Stomach (tissue), 9 donors: ENCODE measurements around the gene HEBP2. TPM values are rescaled to one million over a fixed set of nuclear protein-coding genes. Genes with fewer than 3 reads are reported as not detected.

ENCODE experiments used
- DNase-seq, 2 donors: peaks; one replicate each; pipeline versions ENCODE4 v3.0.0 to v3.0.0-alpha.2; 2013 to 2019
- H3K27ac ChIP-seq, 5 donors: fragments of 200-600 bp in 4 of 5; sonication (generic) in 4 of 5; one replicate each; pipeline ENCODE4 v1.5.1; 2013 to 2019; ENCODE audit warnings: mild to moderate bottlenecking in 1 of 5, moderate library complexity in 1 of 5
- H3K27me3 ChIP-seq, 3 donors: fragments of 200-600 bp; sonication (generic); one replicate each; pipeline ENCODE4 v1.5.1; 2017 to 2019; ENCODE audit warnings: mixed run types in 1 of 3
- H3K36me3 ChIP-seq, 4 donors: fragments of 200-600 bp; sonication (generic); 1 replicate in 3 of 4; 2 replicates in 1 of 4; pipeline ENCODE4 v1.5.1; 2016 to 2019
- H3K4me1 ChIP-seq, 4 donors: fragments of 200-600 bp; sonication (generic); one replicate each; pipeline ENCODE4 v1.5.1; 2016 to 2019
- H3K4me3 ChIP-seq, 4 donors: fragments of 200-600 bp; sonication (generic) in 3 of 4; one replicate each; pipeline ENCODE4 v1.5.1; 2016 to 2019; ENCODE audit warnings: mild to moderate bottlenecking in 1 of 4
- H3K9me3 ChIP-seq, 4 donors: fragments of 200-600 bp; sonication (generic); one replicate each; pipeline ENCODE4 v1.5.1; 2016 to 2019
- EP300 ChIP-seq: sonication (generic); formaldehyde crosslinking; IDR thresholded peaks from one replicate; pipeline ENCODE4 v1.6.1; 2017; ENCODE audit warnings: antibody characterized with exemption
- POLR2A ChIP-seq, 4 donors: fragments of 450-650 bp; IDR thresholded peaks; one replicate each; pipeline ENCODE4 v1.6.1; 2016; ENCODE audit warnings: antibody characterized with exemption in 4 of 4, control low read depth in 2 of 4, mild to moderate bottlenecking in 1 of 4, moderate library complexity in 1 of 4
- POLR2AphosphoS5 ChIP-seq, 3 donors: sonication (generic); formaldehyde crosslinking; IDR thresholded peaks; one replicate each; pipeline ENCODE4 v1.6.1; 2016; ENCODE audit warnings: antibody characterized with exemption in 3 of 3
- WGBS, 5 donors: extraction: QIAGEN DNeasy Blood & Tissue Kit in 3 of 5; methylation state at CpG; one replicate each; pipeline versions ENCODE4 v1.1.5 to v1.1.7; 2013 to 2018; 5-methylcytosine and 5-hydroxymethylcytosine counted together
- intact Hi-C: fragments of 100-400 bp; cut with DNase I; formaldehyde crosslinking; loops from one replicate; pipeline ENCODE4 v1.15.1; 2023; ENCODE audit warnings: low total_unique reads
- polyA plus RNA-seq, 3 donors: library from polyadenylated mRNA; stranded (reverse); fragments of 200-250 nt; gene quantifications; one replicate each; pipeline ENCODE4 v1.2.3, GENCODE V29; 2013
- total RNA-seq, 5 donors: library from RNA; depleted of rRNA; stranded (reverse); fragments of >200 nt; gene quantifications; one replicate each; pipeline versions ENCODE4 v1.1.0 to v1.2.3, GENCODE V29; 2014 to 2016
- TF ChIP-seq, protein P1 (sequence below), 7 experiments: fragments of 450-650 bp in 4 of 7; fragments of 200-600 bp in 3 of 7; sonication (generic) in 3 of 7; IDR thresholded peaks; one replicate each; pipeline ENCODE4 v1.5.1; 2016 to 2019; ENCODE audit warnings: antibody characterized with exemption in 7 of 7, control low read depth in 2 of 7, mild to moderate bottlenecking in 1 of 7
- donor health status: healthy with polysubstance abuse.
- donor health status: Bipolar disorder and iron deficiency.
- donor health status: healthy.

The HEBP2 gene
- total and polyA plus RNA-seq, 8 donors: 9.9 to 351 (median 48.4) TPM

DNA sequence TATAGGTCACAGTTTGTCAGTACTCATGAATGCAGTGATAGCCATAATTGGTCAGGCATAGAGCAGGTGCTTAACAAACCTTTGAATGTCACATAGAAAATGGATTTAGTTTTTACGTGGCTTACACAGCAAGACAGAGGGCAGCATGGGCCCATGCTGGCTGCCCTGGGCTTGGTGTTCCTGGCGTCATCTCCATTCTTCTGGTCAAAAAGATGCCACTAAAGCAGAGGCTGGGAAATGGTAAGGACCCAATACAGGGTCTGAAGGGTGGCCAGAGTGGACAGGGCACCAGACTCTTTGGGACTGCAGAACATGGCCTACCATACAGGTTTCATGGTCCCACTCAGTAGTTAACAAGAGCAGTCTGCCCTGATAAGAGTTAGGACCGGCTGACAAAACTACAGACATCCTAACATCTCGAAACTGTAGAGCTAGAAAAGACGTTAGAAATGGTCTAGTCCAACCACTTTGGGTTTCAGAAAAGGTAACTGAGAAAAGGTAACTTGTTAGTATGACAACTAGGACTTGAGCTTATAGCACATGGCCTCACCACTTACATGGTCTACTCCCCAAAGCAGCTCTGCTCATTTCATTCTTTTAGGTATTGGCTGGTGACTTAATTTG, 22.6 kb downstream of the HEBP2 start:
- intact Hi-C loops: loop anchor here (10.0 kb wide), 1 partner anchor 338 kb away; no protein-coding TSS in a partner anchor
- Histone ChIP-seq H3K4me3 (no peak overlapping the region), H3K27ac (peak overlapping the region in 3 of 5 donors; percentile 38 to 75 (median 48)), H3K4me1 (peaks cover 0 to 42% (median 14%) of the 10 kb centered on the region in 4 donors), H3K9me3 (no peaks in the 10 kb centered on the region), H3K27me3 (no peaks in the 10 kb centered on the region), H3K36me3 (peaks cover 0 to 18% (median 9%) of the 10 kb centered on the region in 4 donors)
- TF ChIP-seq, protein P1, sequence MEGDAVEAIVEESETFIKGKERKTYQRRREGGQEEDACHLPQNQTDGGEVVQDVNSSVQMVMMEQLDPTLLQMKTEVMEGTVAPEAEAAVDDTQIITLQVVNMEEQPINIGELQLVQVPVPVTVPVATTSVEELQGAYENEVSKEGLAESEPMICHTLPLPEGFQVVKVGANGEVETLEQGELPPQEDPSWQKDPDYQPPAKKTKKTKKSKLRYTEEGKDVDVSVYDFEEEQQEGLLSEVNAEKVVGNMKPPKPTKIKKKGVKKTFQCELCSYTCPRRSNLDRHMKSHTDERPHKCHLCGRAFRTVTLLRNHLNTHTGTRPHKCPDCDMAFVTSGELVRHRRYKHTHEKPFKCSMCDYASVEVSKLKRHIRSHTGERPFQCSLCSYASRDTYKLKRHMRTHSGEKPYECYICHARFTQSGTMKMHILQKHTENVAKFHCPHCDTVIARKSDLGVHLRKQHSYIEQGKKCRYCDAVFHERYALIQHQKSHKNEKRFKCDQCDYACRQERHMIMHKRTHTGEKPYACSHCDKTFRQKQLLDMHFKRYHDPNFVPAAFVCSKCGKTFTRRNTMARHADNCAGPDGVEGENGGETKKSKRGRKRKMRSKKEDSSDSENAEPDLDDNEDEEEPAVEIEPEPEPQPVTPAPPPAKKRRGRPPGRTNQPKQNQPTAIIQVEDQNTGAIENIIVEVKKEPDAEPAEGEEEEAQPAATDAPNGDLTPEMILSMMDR (IDR thresholded peaks at IDR 0.05): peak in 1 of 7 experiments; percentile 30
- TF ChIP-seq POLR2AphosphoS5 (IDR thresholded peaks at IDR 0.05) (no peak), EP300 (no peak), POLR2A (IDR thresholded peaks at IDR 0.05) (no peak)
- 58 to 69% (median 66%) methylated on average over 5 of the region's 5 CpGs for WGBS, 5 donors
- peak in 1 of 2 donors; percentile 50 for DNase-seq

GRCh38 chr6:138427701-138428100, 23.7 kb downstream of the HEBP2 start:
- intact Hi-C loops: loop anchor here (10.0 kb wide), 1 partner anchor 337 kb away; no protein-coding TSS in a partner anchor
- H3K4me1 ChIP-seq: peaks cover 0 to 35% (median 11%) of the 10 kb centered on the region in 4 donors
- 80 to 90% (median 88%) methylated on average over 8 of the region's 8 CpGs for WGBS, 5 donors

DNA sequence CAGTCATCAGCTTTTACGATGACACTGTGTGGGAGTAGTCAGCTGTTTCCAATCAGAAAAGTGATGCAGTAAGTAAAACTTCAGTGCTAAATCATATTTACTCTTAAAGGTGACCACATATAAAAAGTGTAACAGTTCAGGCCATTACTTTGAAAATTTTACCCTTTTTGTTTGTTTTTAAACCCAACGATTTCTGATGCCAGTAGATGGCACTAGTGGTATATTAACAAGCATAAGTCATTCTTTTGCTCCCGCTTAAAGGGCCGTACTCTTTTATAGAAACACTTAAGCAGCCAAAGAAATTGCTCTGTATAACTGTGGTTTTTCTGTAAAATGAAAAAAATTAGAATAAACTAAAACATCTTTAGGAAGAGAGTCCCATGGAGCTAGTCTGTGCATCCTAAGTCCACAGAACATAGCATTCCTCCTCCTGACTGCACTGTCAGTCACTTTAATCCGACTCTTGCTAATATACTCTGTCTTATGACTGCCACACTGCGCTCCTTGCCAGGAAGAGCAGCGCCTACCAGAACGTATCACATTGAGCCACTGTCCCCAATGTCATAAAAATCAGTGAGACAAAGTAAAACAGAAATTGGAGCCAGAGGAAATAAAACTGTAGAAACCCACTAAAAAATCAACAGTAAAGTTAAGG, 25.0 kb downstream of the HEBP2 start:
- Histone ChIP-seq H3K27me3 (no peaks in the 10 kb centered on the region), H3K9me3 (no peaks in the 10 kb centered on the region), H3K27ac (peak overlapping the region in 1 of 5 donors; percentile 9), H3K4me1 (peaks cover 0 to 27% (median 7%) of the 10 kb centered on the region in 4 donors), H3K36me3 (peaks cover 7 to 32% (median 26%) of the 10 kb centered on the region in 4 donors), H3K4me3 (no peak overlapping the region)
- 25 to 35% (median 33%) methylated on average over 8 of the region's 8 CpGs for WGBS, 5 donors
- intact Hi-C loops: loop anchor here (10.0 kb wide), 1 partner anchor 336 kb away; no protein-coding TSS in a partner anchor
- peak in 1 of 2 donors; percentile 81 for DNase-seq
- TF ChIP-seq, protein P1 (IDR thresholded peaks at IDR 0.05): peak in 5 of 7 experiments; percentile 32 to 60 (median 53)
- TF ChIP-seq POLR2A (IDR thresholded peaks at IDR 0.05): no peak

More at GRCh38 chr6:138427701-138428100, 23.7 kb downstream of the HEBP2 start:
- H3K27me3 ChIP-seq: no peaks in the 10 kb centered on the region
- H3K9me3 ChIP-seq: no peaks in the 10 kb centered on the region
- H3K4me3 ChIP-seq: no peak overlapping the region
- H3K36me3 ChIP-seq: peaks cover 0 to 28% (median 20%) of the 10 kb centered on the region in 4 donors
- TF ChIP-seq EP300 (no peak), POLR2A (IDR thresholded peaks at IDR 0.05) (no peak), POLR2AphosphoS5 (IDR thresholded peaks at IDR 0.05) (no peak)
- TF ChIP-seq, protein P1 (IDR thresholded peaks at IDR 0.05): no peak
- no peak overlapping the region for H3K27ac ChIP-seq
- DNase-seq: no peak

- Histone ChIP-seq H3K27me3 (no peaks in the 10 kb centered on the region), H3K9me3 (no peaks in the 10 kb centered on the region), H3K36me3 (peaks cover 7 to 27% (median 22%) of the 10 kb centered on the region in 4 donors), H3K4me1 (peaks cover 0 to 27% (median 7%) of the 10 kb centered on the region in 4 donors), H3K27ac (peak overlapping the region in 1 of 5 donors; percentile 9), H3K4me3 (no peak overlapping the region)
- 52 to 74% (median 70%) methylated on average over 12 of the region's 12 CpGs for WGBS, 5 donors
- intact Hi-C loops: loop anchor here (5.0 to 10.0 kb wide), 2 partner anchors 158 to 335 kb away; no protein-coding TSS in a partner anchor
- no peak for DNase-seq
- TF ChIP-seq POLR2A (IDR thresholded peaks at IDR 0.05) (no peak), POLR2AphosphoS5 (IDR thresholded peaks at IDR 0.05) (no peak), EP300 (no peak)
- TF ChIP-seq, protein P1 (IDR thresholded peaks at IDR 0.05): no peak
Measured at GRCh38 chr6:138429761-138430160, 25.7 kb downstream of the HEBP2 start.
